ENCODE measurements around the gene DCST2.

Gene DCST2

DNA sequence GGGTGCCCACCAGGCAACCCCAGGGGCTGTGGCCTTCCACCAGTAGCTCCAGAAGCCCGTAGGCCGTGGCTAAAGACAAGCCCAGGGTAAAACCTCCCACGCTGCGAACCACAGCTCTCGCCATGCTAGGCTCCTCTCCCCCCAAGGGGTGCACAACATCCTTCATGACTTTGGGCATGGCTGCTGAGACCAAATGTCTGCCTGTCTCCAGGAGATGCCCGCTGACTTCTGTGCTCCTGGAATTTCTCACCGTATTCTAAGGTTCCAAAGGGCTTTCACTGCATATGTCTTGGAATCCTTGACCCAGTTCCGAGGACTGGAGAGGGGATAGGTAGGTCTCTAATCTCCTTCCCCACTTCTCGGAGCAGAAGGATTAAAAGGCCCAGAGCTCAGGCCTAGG is at the start of gene DCST2, which contains the start of gene DCST1:
TSS of gene DCST2 (minus strand) at position 258 of the 400 bp plus-strand sequence. CDS start at position 178, 80 bp downstream.
TSS of gene DCST1 (plus strand) at position 301 of the 400 bp plus-strand sequence. CDS start 213 bp downstream, outside the sequence.
- H3K4me3 ChIP-seq (ENCODE audit: low read depth, low read length) = no peak within 1 kb of the TSS

GRCh38 chr1:155083052-155083541 is 49.5 kb upstream of the DCST2 start:
- no peak overlapping the region for H3K4me3 ChIP-seq (ENCODE audit: low read depth, low read length)
- no peak for DNase-seq (ENCODE audit: low read depth)
- TF ChIP-seq, protein P1, sequence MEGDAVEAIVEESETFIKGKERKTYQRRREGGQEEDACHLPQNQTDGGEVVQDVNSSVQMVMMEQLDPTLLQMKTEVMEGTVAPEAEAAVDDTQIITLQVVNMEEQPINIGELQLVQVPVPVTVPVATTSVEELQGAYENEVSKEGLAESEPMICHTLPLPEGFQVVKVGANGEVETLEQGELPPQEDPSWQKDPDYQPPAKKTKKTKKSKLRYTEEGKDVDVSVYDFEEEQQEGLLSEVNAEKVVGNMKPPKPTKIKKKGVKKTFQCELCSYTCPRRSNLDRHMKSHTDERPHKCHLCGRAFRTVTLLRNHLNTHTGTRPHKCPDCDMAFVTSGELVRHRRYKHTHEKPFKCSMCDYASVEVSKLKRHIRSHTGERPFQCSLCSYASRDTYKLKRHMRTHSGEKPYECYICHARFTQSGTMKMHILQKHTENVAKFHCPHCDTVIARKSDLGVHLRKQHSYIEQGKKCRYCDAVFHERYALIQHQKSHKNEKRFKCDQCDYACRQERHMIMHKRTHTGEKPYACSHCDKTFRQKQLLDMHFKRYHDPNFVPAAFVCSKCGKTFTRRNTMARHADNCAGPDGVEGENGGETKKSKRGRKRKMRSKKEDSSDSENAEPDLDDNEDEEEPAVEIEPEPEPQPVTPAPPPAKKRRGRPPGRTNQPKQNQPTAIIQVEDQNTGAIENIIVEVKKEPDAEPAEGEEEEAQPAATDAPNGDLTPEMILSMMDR (IDR thresholded peaks at IDR 0.05; ENCODE audit: low read depth, low read length, missing control alignments) = no peak

More for the DNA sequence above, at the start of gene DCST2, which contains the start of gene DCST1:
- TF ChIP-seq, protein P1 (IDR thresholded peaks at IDR 0.05; ENCODE audit: low read depth, low read length, missing control alignments) = no peak
- DNase-seq (ENCODE audit: low read depth) = no peak

DNA sequence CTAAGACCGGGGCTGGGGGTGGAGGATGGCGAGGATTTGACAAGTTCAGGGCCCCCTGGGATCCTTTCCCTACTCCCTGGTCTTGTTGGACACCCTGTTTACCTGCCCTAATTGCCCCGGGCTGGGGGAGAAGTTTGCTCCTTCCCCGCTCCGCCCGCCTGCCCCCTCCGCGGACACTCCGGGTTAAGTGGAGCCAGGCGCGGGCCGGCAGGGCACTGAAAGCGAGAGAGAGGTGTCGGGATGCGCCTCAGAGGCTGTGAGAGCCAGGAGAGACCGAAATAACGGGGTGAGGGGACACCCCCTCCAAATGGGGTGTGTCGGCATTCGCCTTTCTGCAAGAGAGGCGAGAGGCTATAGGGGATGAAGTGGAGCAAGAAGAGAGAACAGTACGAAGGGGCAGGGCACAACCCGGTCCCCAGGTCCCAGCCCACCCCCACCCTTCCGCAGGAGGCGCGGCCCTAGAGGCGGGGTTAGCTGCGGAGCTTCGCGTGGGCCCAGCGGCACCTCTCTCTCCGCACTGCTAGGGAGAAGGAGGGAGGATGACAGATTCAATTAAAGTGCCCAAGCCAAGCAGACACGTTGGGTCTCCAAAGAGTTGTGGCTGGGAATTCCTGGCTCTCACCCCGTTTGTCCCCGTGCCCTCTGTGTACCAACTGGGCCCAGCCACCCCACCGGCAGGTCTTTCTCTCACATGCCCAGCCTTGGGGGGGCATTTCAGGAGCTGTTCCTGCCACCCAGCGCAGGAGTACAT is 48.9 kb upstream of the DCST2 start:
- TF ChIP-seq, protein P1 (IDR thresholded peaks at IDR 0.05; ENCODE audit: low read depth, low read length, missing control alignments) = no peak
- no peak overlapping the region for H3K4me3 ChIP-seq (ENCODE audit: low read depth, low read length)
- DNase-seq (ENCODE audit: low read depth) = no peak

- DNase-seq (ENCODE audit: low read depth) = no peak
- no peak overlapping the region for H3K4me3 ChIP-seq (ENCODE audit: low read depth, low read length)
- TF ChIP-seq, protein P1 (IDR thresholded peaks at IDR 0.05; ENCODE audit: low read depth, low read length, missing control alignments) = no peak
Observed at GRCh38 chr1:155081472-155082300, 48.1 kb upstream of the DCST2 start.

DNA sequence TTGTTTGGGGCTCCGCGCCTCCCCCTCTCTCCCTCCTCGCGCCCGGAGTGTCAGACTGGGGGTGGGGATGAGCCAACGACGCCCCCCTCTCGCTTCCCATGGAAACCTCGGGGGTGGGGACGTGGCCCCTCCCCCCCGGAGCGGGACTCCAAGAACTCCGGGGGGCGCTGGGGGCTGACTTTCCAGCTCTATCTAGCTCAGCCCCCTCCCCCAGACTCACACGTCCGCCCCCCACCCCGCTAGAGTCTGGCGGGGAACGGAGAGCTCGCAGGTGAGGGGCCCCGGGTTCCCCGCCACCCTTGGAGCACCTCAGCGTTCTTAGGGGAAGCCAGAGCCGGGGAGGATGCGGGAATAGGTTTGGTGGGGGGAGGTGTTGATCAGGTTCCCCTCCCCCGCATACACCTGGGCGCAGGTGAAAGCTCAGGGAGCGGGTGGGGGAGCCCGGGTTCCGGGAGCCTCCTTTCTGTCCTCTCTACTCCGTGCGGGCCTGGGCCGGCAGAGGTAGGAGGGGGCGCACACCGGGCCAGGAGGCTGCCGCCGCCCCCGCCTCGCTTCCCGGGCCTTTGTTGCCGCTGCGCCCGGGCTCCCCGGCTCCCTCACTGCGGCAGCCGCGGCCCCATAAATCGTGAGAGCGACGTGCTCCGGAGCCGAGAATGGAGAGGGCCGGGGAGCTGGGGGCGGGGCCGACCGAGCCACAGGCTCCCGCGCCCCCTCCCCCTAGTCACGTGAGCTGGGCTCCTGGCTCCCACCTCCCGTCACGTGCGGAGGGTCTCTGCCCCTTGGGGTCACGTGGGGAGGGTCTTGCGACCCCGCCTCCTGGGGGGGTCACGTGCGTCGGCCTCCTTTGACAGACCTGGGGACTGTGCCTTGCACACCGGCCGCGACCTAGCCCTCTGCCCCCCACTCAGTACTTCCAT is 47.0 kb upstream of the DCST2 start:
- DNase-seq (ENCODE audit: low read depth) = no peak

More for the DNA sequence above, 47.0 kb upstream of the DCST2 start:
- no peak overlapping the region for H3K4me3 ChIP-seq (ENCODE audit: low read depth, low read length)
- TF ChIP-seq, protein P1 (IDR thresholded peaks at IDR 0.05; ENCODE audit: low read depth, low read length, missing control alignments) = no peak
